H9 (cell line): ENCODE results near the gene PSMA3. TPM values are rescaled to one million over a fixed set of nuclear protein-coding genes. Genes with fewer than 3 reads are reported as not detected.

Experiments
- DNase-seq: peaks from one replicate; pipeline ENCODE4 v3.0.0-alpha.2; 2017
- H2AFZ ChIP-seq: one replicate; pipeline ENCODE4 v1.6.1; 2013; ENCODE audit warnings: mild to moderate bottlenecking, low read length, control low read depth, moderate library complexity
- H2AK5ac ChIP-seq: 2 replicates; pipeline ENCODE4 v1.6.1; 2013; ENCODE audit warnings: low read length, control low read depth, mixed read lengths; ENCODE audit not compliant: insufficient read length
- H2BK120ac ChIP-seq: one replicate; pipeline ENCODE4 v1.6.1; 2013; ENCODE audit warnings: low read depth, mild to moderate bottlenecking, low read length, control low read depth, inconsistent platforms; ENCODE audit not compliant: poor library complexity, severe bottlenecking
- H2BK12ac ChIP-seq: 2 replicates; pipeline ENCODE4 v1.6.1; 2013; ENCODE audit warnings: low read length, control low read depth, mixed read lengths, low read depth; ENCODE audit not compliant: insufficient read length
- H2BK15ac ChIP-seq: 2 replicates; pipeline ENCODE4 v1.6.1; 2013; ENCODE audit warnings: low read depth, low read length, control low read depth
- H2BK20ac ChIP-seq: one replicate; pipeline ENCODE4 v1.6.1; 2013; ENCODE audit warnings: low read depth, mild to moderate bottlenecking, low read length, control low read depth, inconsistent platforms; ENCODE audit not compliant: poor library complexity, severe bottlenecking
- H2BK5ac ChIP-seq: 2 replicates; pipeline ENCODE4 v1.6.1; 2013; ENCODE audit warnings: low read length, control low read depth, mixed read lengths; ENCODE audit not compliant: insufficient read length
- H3K14ac ChIP-seq: 2 replicates; pipeline ENCODE4 v1.6.1; 2013; ENCODE audit warnings: low read length, control low read depth; ENCODE audit not compliant: insufficient read depth
- H3K18ac ChIP-seq: 2 replicates; pipeline ENCODE4 v1.6.1; 2013; ENCODE audit warnings: low read depth, mild to moderate bottlenecking, mixed read lengths, low read length, control low read depth; ENCODE audit not compliant: insufficient read length
- H3K23ac ChIP-seq: 2 replicates; pipeline ENCODE4 v1.6.1; 2013; ENCODE audit warnings: low read length, control low read depth, mixed read lengths, low read depth; ENCODE audit not compliant: insufficient read length
- H3K23me2 ChIP-seq: 2 replicates; pipeline ENCODE4 v1.6.1; 2013; ENCODE audit warnings: low read depth, mild to moderate bottlenecking, mixed read lengths, low read length, control low read depth; ENCODE audit not compliant: insufficient read length, poor library complexity, severe bottlenecking
- H3K27ac ChIP-seq: 2 replicates; pipeline ENCODE4 v1.5.1; 2013; ENCODE audit warnings: low read length, control low read depth, mixed read lengths, low read depth; ENCODE audit not compliant: insufficient read length
- H3K27me3 ChIP-seq: 2 replicates; pipeline ENCODE4 v1.6.1; 2013; ENCODE audit warnings: low read length, control low read depth, inconsistent platforms; ENCODE audit not compliant: insufficient read depth
- H3K4ac ChIP-seq: 2 replicates; pipeline ENCODE4 v1.6.1; 2013; ENCODE audit warnings: low read depth, mild to moderate bottlenecking, control low read depth, inconsistent platforms, low read length, moderate library complexity
- H3K4me1 ChIP-seq: 2 replicates; pipeline ENCODE4 v1.6.1; 2013; ENCODE audit warnings: low read length, control low read depth, inconsistent platforms; ENCODE audit not compliant: insufficient read depth
- H3K4me2 ChIP-seq: 2 replicates; pipeline ENCODE4 v1.6.1; 2013; ENCODE audit warnings: low read length, control low read depth, mixed read lengths; ENCODE audit not compliant: insufficient read length, insufficient read depth
- H3K56ac ChIP-seq: 2 replicates; pipeline ENCODE4 v1.6.1; 2013; ENCODE audit warnings: low read depth, mild to moderate bottlenecking, mixed read lengths, low read length, control low read depth; ENCODE audit not compliant: insufficient read length
- H3K79me1 ChIP-seq: 2 replicates; pipeline ENCODE4 v1.6.1; 2013; ENCODE audit warnings: low read depth, mild to moderate bottlenecking, moderate library complexity, low read length, control low read depth, inconsistent platforms; ENCODE audit not compliant: insufficient read depth, poor library complexity, severe bottlenecking
- H3K79me2 ChIP-seq: 2 replicates; pipeline ENCODE4 v1.6.1; 2013; ENCODE audit warnings: low read length, control low read depth, inconsistent platforms; ENCODE audit not compliant: insufficient read depth
- H3K9ac ChIP-seq: 2 replicates; pipeline ENCODE4 v1.6.1; 2013; ENCODE audit warnings: low read length, control low read depth, mixed read lengths; ENCODE audit not compliant: insufficient read length; ENCODE audit errors: extremely low read depth
- H3K9me3 ChIP-seq: one replicate; pipeline ENCODE4 v1.6.1; 2013; ENCODE audit warnings: low read depth, low read length, inconsistent platforms; ENCODE audit not compliant: control insufficient read depth
- H3T11ph ChIP-seq: one replicate; pipeline ENCODE4 v1.6.1; 2013; ENCODE audit warnings: mild to moderate bottlenecking, low read length, control low read depth, inconsistent platforms
- H4K20me1 ChIP-seq: one replicate; pipeline ENCODE4 v1.6.1; 2013; ENCODE audit not compliant: control insufficient read depth, insufficient read length, insufficient read depth
- H4K5ac ChIP-seq: 2 replicates; pipeline ENCODE4 v1.6.1; 2013; ENCODE audit warnings: low read depth, mild to moderate bottlenecking, mixed read lengths, low read length, control low read depth; ENCODE audit not compliant: insufficient read length
- H4K8ac ChIP-seq: replicated peaks from 2 replicates; pipeline ENCODE4 v1.6.1; 2013; ENCODE audit warnings: low read length, control low read depth, mixed read lengths, low read depth; ENCODE audit not compliant: insufficient read length
- H4K91ac ChIP-seq: 2 replicates; pipeline ENCODE4 v1.6.1; 2013; ENCODE audit warnings: low read depth, mild to moderate bottlenecking, moderate library complexity, mixed read lengths, low read length, control low read depth; ENCODE audit not compliant: insufficient read length
- H3K27ac Mint-ChIP-seq, 3 experiments: 2 replicates in 2 of 3; 3 replicates in 1 of 3; pipeline ENCODE4 v1.8.0; 2020 to 2021; ENCODE audit warnings: mixed read lengths in 3 of 3, mild to moderate bottlenecking in 1 of 3, moderate library complexity in 1 of 3
- H3K27me3 Mint-ChIP-seq: 2 replicates; pipeline ENCODE4 v1.8.0; 2021; ENCODE audit warnings: low read depth, mild to moderate bottlenecking, moderate library complexity, mixed read lengths
- H3K36me3 Mint-ChIP-seq, 3 experiments: 2 replicates in 2 of 3; 3 replicates in 1 of 3; pipeline ENCODE4 v1.8.0; 2020 to 2021; ENCODE audit warnings: low read depth in 3 of 3, mixed read lengths in 3 of 3; ENCODE audit not compliant: insufficient read depth in 1 of 3
- H3K4me1 Mint-ChIP-seq, 2 experiments: 2 replicates each; pipeline ENCODE4 v1.8.0; 2020; ENCODE audit warnings: mixed read lengths in 2 of 2
- H3K4me3 Mint-ChIP-seq, 2 experiments: 2 replicates in 1 of 2; 3 replicates in 1 of 2; pipeline ENCODE4 v1.8.0; 2020 to 2021; ENCODE audit warnings: mild to moderate bottlenecking in 2 of 2, mixed read lengths in 2 of 2, moderate library complexity in 1 of 2
- H3K9me3 Mint-ChIP-seq, 2 experiments: 2 replicates in 1 of 2; 3 replicates in 1 of 2; pipeline ENCODE4 v1.8.0; 2020; ENCODE audit warnings: mild to moderate bottlenecking in 2 of 2, mixed read lengths in 2 of 2, moderate library complexity in 1 of 2
- WGBS: extraction: QIAGEN DNeasy Blood & Tissue Kit; methylation state at CpG from one replicate; pipeline ENCODE4 v1.1.7; 2013; ENCODE audit warnings: missing lambda C conversion rate, low lambda C conversion rate, mixed read lengths; ENCODE audit not compliant: insufficient read length; ENCODE audit errors: extremely low coverage; 5-methylcytosine and 5-hydroxymethylcytosine counted together
- total RNA-seq: library from RNA; stranded (reverse); gene quantifications from 2 replicates; pipeline ENCODE4 v1.2.1, GENCODE V29; 2021
- TF ChIP-seq, protein P1 (sequence below): fragments of 200-600 bp; sonication (generic); conservative IDR thresholded peaks from 3 replicates; pipeline ENCODE4 v1.8.0; 2021; ENCODE audit warnings: antibody characterized with exemption, mild to moderate bottlenecking

PSMA3 gene
- total RNA-seq, 1 experiment from 2014 or later: 342 TPM

DNA sequence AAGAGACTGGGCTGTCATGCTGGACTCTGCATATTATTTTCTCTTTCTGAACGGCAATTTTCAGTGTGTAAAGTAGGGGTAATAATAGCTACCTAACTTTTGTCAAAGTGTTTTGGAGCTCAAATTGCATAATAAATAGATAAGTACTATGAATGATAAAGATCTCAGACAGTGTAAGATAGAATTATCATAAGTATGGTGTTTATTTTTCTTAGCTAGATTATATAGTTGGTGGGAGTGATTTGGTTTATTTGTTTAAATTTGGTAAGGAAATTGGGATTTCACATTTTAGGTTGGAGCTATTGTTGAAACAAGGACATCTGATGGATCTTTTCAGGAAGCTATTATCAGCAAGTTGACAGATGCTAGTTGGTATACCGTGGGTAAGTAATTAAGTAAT, 61.1 kb downstream of the PSMA3 start:
- Histone ChIP-seq H3K79me2 (no peaks in the 10 kb centered on the region), H3K23me2 (no peaks in the 10 kb centered on the region), H2BK5ac (no peak overlapping the region), H4K91ac (no peak overlapping the region), H3K9me3 (no peaks in the 10 kb centered on the region), H3K4me2 (no peak overlapping the region), H3K79me1 (no peaks in the 10 kb centered on the region), H3K9ac (no peak overlapping the region), H3K4ac (no peak overlapping the region), H3K27ac (no peak overlapping the region), H3K4me1 (no peaks in the 10 kb centered on the region), H3K14ac (no peak overlapping the region), H2BK20ac (no peak overlapping the region), H3K27me3 (no peaks in the 10 kb centered on the region), H4K8ac (no peak overlapping the region), H2AK5ac (no peak overlapping the region), H4K5ac (no peak overlapping the region), H2BK12ac (no peak overlapping the region), H3K56ac (no peak overlapping the region), H3T11ph (no peak overlapping the region), H4K20me1 (no peaks in the 10 kb centered on the region), H3K23ac (no peak overlapping the region), H2BK120ac (no peak overlapping the region), H3K18ac (no peak overlapping the region), H2BK15ac (no peak overlapping the region), H2AFZ (no peak overlapping the region)
- Mint-ChIP-seq H3K27ac (0 out of 7 replicates have a peak overlapping the region, but pooled peaks of 1 of the 3 experiments have one; percentile 4), H3K4me1 (no peaks in the 10 kb centered on the region; a peak in 1 of 4 replicates), H3K27me3 (no peaks in the 10 kb centered on the region), H3K9me3 (no peaks in the 10 kb centered on the region), H3K36me3 (peaks cover 10 to 34% (median 26%) of the 10 kb centered on the region in 3 experiments; a peak in 6 of 7 replicates), H3K4me3 (no peak overlapping the region)
- TF ChIP-seq, protein P1, sequence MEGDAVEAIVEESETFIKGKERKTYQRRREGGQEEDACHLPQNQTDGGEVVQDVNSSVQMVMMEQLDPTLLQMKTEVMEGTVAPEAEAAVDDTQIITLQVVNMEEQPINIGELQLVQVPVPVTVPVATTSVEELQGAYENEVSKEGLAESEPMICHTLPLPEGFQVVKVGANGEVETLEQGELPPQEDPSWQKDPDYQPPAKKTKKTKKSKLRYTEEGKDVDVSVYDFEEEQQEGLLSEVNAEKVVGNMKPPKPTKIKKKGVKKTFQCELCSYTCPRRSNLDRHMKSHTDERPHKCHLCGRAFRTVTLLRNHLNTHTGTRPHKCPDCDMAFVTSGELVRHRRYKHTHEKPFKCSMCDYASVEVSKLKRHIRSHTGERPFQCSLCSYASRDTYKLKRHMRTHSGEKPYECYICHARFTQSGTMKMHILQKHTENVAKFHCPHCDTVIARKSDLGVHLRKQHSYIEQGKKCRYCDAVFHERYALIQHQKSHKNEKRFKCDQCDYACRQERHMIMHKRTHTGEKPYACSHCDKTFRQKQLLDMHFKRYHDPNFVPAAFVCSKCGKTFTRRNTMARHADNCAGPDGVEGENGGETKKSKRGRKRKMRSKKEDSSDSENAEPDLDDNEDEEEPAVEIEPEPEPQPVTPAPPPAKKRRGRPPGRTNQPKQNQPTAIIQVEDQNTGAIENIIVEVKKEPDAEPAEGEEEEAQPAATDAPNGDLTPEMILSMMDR: no peak
- no peak for DNase-seq
- WGBS: no CpG with 5 or more reads among the region's 2 CpGs
